SW 1271 (cell line): ENCODE data around the gene ANKRD44.

ENCODE experiments used
- DNase-seq, 2 experiments: peaks; one replicate each; lab custom pipeline; 2025; lab: John Stamatoyannopoulos, UW

Gene ANKRD44

DNA sequence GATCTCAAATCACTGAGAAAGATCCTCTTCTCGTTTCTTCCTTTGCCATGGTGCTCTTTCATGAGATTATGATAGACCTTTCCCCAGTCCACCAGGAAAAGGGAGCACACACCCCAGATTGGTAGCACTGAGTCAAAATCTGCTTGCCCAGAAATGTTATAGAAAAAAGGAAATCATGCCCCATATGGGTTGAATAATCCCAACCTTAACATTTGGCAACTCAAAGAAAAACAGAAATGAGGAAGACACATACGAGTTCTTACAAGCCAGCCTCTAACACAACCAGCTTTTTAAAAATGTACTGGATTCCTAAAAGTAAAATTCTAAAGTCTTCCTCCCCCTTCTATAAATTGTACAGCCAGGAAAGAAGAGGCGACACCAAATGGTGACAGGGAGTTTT is 103.0 kb downstream of the ANKRD44 start:
- no peak for DNase-seq

DNA sequence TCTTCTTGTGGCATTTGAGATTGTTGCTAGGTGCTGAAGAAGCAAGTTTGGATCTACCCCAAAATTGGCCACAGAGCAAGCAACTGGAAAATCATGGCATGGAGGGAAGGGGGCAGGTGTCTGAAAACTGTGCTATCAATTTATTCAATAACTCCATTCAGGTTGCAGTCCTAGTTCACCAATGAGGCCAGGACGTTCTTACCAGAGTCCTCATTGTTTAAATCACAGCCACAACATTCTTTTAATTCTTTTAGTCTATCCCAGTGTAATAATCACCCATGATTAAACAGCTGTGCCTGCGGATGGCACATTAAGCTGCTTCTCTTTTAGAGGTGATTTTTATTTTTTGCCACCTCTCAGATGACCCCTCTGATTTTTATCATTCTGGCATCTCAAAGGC is 103.5 kb downstream of the ANKRD44 start:
- DNase-seq: no peak

GRCh38 chr2:197205585-197206215 is 104.9 kb downstream of the ANKRD44 start:
- no peak for DNase-seq

DNA sequence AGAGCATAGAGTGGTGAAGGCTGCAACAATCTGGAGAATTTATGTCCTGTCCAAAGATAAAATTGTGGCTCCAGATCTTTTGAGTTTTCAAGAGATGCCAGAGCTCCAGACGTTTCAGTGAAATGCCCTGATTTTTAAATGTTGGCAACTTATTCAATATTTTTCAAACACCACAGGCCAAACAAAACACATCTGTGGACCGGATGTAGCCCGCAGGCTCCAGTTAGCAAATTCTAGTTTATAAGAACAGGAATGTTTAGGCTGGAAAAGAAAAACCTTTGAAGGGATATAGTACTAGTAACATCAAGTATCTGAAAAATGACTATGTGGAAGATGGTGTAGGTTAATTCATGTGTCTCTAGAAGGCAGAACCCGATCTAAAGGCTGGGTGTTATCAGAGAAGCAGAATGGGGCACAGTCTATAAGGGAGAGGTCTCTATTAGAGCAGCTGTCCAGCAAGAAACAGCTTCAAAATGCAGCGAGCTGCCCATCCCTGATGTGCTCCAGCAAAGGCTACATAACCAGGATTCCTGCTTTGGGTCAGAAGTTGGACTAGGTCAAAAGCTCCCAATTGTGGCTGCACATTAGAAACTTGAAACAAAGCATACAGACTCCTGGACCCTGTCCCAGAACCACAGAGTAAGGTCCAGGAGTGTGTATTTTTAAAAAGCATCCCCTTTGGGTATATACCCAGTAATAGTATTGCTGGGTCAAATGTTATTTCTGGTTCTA is 105.9 kb downstream of the ANKRD44 start:
- no peak for DNase-seq

DNA sequence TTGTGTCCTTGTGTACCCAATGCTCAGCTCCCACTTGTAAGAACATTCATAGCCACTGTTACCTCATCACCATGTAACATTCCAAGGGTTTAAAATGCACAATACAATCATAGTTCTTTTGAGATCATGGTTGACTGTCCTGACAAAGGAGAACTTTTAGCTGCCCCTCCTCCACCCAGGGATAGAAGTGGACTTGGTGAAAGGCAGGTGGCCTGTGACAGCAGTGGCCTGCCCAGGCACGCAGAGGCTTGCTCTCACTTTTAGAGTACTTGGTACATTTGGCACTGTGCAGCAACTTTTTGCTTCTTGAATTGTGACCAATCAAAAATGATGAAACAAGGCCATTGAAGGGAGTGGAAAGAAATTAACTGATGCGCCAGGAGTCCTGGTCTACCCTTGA is 108.7 kb downstream of the ANKRD44 start:
- DNase-seq: no peak

DNA sequence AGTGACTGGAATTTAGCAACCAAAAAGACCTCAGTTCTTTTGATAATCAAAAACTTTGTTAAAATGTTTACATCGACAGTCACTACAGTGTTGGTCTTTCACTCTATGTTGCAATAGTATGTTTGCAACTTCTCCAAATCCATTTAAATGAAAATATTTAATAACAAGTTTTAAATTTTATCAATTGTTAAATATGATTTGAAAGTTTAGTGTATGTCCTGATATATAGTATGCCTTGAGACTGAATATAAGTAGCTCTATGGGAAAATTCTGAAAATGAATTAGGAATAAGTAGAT is 109.9 kb downstream of the ANKRD44 start:
- DNase-seq: no peak

GRCh38 chr2:197200051-197200761 is 110.4 kb downstream of the ANKRD44 start:
- no peak for DNase-seq

- no peak for DNase-seq
These were observed 111.7 kb downstream of the ANKRD44 start for GRCh38 chr2:197198890-197199289.

DNA sequence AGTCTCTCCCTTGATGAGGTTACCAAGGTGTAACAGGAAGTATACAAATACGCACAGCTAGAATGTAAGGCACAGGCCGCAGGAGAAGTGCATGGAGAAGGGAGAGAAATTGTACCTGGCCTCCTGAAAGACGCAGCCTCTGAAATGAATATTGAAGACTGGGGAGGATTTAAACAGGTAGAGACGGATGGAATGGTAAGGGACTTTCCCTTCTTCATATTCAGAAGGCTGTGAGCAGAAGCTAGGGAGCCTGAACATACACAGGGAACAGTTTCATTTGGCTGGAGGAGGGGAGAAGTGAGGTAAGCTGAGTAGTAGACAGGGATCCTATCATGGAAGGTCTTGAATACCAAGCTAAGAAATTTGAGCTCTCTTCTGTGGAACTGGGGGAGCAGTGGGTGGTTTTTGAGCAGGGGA is 112.7 kb downstream of the ANKRD44 start:
- DNase-seq: no peak

- no peak for DNase-seq
These were observed 113.9 kb downstream of the ANKRD44 start for GRCh38 chr2:197196541-197197180.

DNA sequence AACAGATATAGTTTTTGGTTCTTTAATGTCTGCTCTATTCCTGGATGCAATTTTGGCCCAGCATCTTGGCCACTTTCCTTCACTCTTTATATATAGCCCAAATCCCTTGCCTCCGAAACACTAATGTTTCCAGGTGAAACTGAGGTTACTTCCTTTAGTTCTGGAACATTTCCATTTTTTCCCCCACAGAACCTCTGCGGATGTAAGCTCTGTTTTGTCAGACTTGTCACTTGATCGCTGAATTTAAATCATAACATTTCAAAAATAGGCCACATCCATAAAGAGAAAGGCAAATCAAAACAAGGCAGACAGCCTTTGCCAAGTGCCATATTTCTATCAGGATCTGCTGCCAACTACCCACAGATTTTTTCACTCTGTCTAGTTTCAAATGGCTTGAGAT is 115.1 kb downstream of the ANKRD44 start:
- DNase-seq: no peak

- DNase-seq: no peak
These were observed 118.6 kb downstream of the ANKRD44 start for GRCh38 chr2:197191940-197192322.

- DNase-seq: peak in 1 of 2 experiments; percentile 38
These were observed 119.2 kb downstream of the ANKRD44 start for GRCh38 chr2:197191177-197191939.

DNA sequence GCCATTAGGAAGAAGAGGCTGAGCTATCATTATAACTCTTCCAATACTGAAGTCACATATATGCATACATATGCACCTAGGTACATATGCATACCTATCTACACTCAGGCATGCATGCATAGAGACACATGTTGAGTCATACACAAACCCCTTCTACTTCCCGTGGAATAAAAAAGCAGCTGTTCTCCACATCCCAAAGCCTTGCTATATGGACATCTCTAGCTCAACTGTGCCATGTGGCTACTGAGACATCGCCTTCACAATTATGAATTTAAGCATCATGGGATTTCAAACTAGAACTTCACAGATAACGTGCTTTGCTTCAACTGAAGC is 120.5 kb downstream of the ANKRD44 start:
- no peak for DNase-seq

DNA sequence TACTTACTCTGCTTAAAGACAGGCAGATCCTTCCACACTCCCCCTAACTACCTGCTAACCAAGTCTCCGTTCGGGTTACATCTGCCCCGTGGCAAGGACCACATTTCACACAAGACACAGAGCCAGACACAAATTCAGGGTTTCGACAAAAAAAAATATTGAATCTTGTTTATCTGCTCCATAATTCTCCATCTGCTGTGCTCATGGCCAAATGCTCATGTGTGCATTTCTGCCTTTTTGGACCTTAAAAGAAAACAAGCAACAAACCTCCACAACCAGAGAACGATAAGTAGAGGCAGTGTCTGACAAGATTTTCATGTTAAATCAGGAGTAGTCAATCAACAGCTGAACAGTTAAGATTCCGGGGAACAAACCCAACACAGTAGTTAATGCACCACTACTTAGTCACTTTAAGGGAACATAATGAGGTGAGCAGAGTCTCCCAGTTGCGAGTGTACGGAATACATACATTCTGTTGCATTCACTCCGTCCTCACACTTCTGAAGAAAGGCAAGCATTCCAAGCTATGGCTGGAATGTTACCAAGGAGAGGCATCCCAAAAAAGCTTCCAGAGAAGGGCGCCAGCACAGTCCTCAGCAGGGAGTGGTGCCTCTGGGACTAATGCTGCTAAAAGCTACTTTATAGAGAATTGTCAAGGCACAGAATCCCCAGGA is 121.0 kb downstream of the ANKRD44 start:
- no peak for DNase-seq

GRCh38 chr2:197185676-197186075 is 124.9 kb downstream of the ANKRD44 start:
- DNase-seq: no peak

DNA sequence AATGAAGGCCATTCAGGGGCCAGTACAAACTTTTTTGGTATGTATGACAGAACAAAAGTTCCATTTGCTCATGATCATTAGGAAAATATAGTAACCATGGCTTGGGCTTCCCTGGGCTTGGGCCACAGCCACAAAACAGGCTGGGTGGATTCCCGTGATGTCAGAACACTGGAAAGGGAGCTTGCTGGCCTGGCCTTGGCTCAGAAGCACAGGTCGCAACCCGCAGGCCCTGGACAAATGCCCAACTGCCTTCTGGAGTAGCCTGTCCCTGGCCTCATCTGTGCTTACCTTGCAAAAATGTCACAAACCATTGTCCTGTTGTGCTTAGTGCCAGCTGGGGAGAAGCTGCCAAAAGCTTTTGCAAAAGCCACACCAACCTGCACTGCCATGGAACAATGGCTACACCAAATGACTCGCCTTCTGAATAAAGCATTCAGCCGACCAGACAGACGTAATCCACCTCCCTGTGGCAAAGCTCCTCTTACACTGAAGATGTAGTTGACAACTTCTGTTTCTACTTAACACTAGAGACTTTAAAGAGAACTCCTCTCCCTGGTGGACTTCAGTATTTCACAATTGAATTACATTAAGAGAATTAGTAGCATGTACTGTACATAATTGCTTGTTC is 125.5 kb downstream of the ANKRD44 start:
- no peak for DNase-seq

- DNase-seq: no peak
These were observed 127.2 kb downstream of the ANKRD44 start for GRCh38 chr2:197183355-197183754.

GRCh38 chr2:197182668-197183067 is 127.9 kb downstream of the ANKRD44 start:
- no peak for DNase-seq

- no peak for DNase-seq
These were observed 129.1 kb downstream of the ANKRD44 start for GRCh38 chr2:197181491-197181890.
